NT2/D1 (cell line): ENCODE measurements around the gene DSCAM.

Source experiments
- DNase-seq: peaks from one replicate; pipeline ENCODE4 v3.0.0-alpha.2; 2011; ENCODE audit warnings: low read depth, low spot score
- H3K27me3 ChIP-seq: 2 replicates; pipeline ENCODE4 v1.6.0; 2011; ENCODE audit warnings: mild to moderate bottlenecking; ENCODE audit not compliant: insufficient read length, insufficient read depth
- H3K36me3 ChIP-seq: 2 replicates; pipeline ENCODE4 v1.6.1; 2011; ENCODE audit warnings: mild to moderate bottlenecking, low read length, mixed read lengths; ENCODE audit not compliant: insufficient read depth, insufficient read length
- H3K4me1 ChIP-seq: 2 replicates; pipeline ENCODE4 v1.5.1; 2011; ENCODE audit not compliant: insufficient read depth, insufficient read length
- H3K4me3 ChIP-seq: 2 replicates; pipeline ENCODE4 v1.5.1; 2011; ENCODE audit warnings: low read depth; ENCODE audit not compliant: insufficient read length
- H3K9ac ChIP-seq: 2 replicates; pipeline ENCODE4 v1.6.0; 2011; ENCODE audit warnings: low read depth; ENCODE audit not compliant: insufficient read length
- H3K9me3 ChIP-seq: 2 replicates; pipeline ENCODE4 v1.5.1; 2011; ENCODE audit warnings: mild to moderate bottlenecking, low read length; ENCODE audit not compliant: insufficient read depth
- SUZ12 ChIP-seq: IDR thresholded peaks from 2 replicates; pipeline ENCODE4 v1.6.1; 2011; ENCODE audit not compliant: insufficient read length, insufficient read depth; ENCODE audit errors: extremely low read depth
- YY1 ChIP-seq: IDR thresholded peaks from 2 replicates; pipeline ENCODE4 v1.6.1; 2011; ENCODE audit not compliant: insufficient read length, insufficient read depth
- ZNF274 ChIP-seq: IDR thresholded peaks from 2 replicates; pipeline ENCODE4 v1.6.1; 2011; ENCODE audit warnings: mild to moderate bottlenecking, low read depth, low read length

DSCAM gene

GRCh38 chr21:40227096-40227495, 619.9 kb downstream of the DSCAM start:
- Histone ChIP-seq H3K4me1 (no peaks in the 10 kb centered on the region), H3K27me3 (no peaks in the 10 kb centered on the region), H3K4me3 (no peak overlapping the region), H3K9me3 (no peaks in the 10 kb centered on the region), H3K36me3 (no peaks in the 10 kb centered on the region), H3K9ac (no peak overlapping the region)
- no peak for TF ChIP-seq SUZ12
- TF ChIP-seq YY1: no peak
- TF ChIP-seq ZNF274: no peak
- no peak for DNase-seq

GRCh38 chr21:40215941-40216340, 631.0 kb downstream of the DSCAM start:
- Histone ChIP-seq H3K4me1 (no peaks in the 10 kb centered on the region), H3K9me3 (no peaks in the 10 kb centered on the region), H3K4me3 (no peak overlapping the region), H3K27me3 (no peaks in the 10 kb centered on the region), H3K36me3 (no peaks in the 10 kb centered on the region), H3K9ac (no peak overlapping the region)
- DNase-seq: no peak
- TF ChIP-seq SUZ12 (no peak), ZNF274 (no peak), YY1 (no peak)

- Histone ChIP-seq H3K4me1 (no peaks in the 10 kb centered on the region), H3K9me3 (no peaks in the 10 kb centered on the region), H3K27me3 (no peaks in the 10 kb centered on the region), H3K9ac (no peak overlapping the region), H3K36me3 (no peaks in the 10 kb centered on the region), H3K4me3 (no peak overlapping the region)
- TF ChIP-seq SUZ12 (no peak), YY1 (no peak), ZNF274 (no peak)
- no peak for DNase-seq
Measured at GRCh38 chr21:40210251-40210650, 636.7 kb downstream of the DSCAM start.

- Histone ChIP-seq H3K36me3 (no peaks in the 10 kb centered on the region), H3K4me1 (no peaks in the 10 kb centered on the region), H3K9ac (no peak overlapping the region), H3K27me3 (no peaks in the 10 kb centered on the region), H3K9me3 (no peaks in the 10 kb centered on the region), H3K4me3 (no peak overlapping the region)
- no peak for DNase-seq
- no peak for TF ChIP-seq ZNF274
- TF ChIP-seq YY1: no peak
- TF ChIP-seq SUZ12: no peak
Measured at GRCh38 chr21:40208948-40209345, 638.0 kb downstream of the DSCAM start.

GRCh38 chr21:40208206-40208947, 638.6 kb downstream of the DSCAM start:
- H3K27me3 ChIP-seq: no peaks in the 10 kb centered on the region
- no peak for DNase-seq
- no peak overlapping the region for H3K4me3 ChIP-seq
- H3K9me3 ChIP-seq: no peaks in the 10 kb centered on the region
- H3K4me1 ChIP-seq: no peaks in the 10 kb centered on the region
- TF ChIP-seq YY1 (no peak), ZNF274 (no peak), SUZ12 (no peak)
- H3K36me3 ChIP-seq: no peaks in the 10 kb centered on the region
- no peak overlapping the region for H3K9ac ChIP-seq

- Histone ChIP-seq H3K27me3 (no peaks in the 10 kb centered on the region), H3K9ac (no peak overlapping the region), H3K4me3 (no peak overlapping the region), H3K4me1 (peaks cover 4% of the 10 kb centered on the region), H3K9me3 (no peaks in the 10 kb centered on the region; the same call in 1 of the 2 replicates), H3K36me3 (no peaks in the 10 kb centered on the region)
- TF ChIP-seq YY1 (no peak), ZNF274 (no peak), SUZ12 (no peak)
- DNase-seq: no peak
Measured at GRCh38 chr21:40200946-40201345, 646.0 kb downstream of the DSCAM start.

- TF ChIP-seq ZNF274: no peak
- TF ChIP-seq SUZ12: no peak
- TF ChIP-seq YY1: no peak
- no peak for DNase-seq
- H3K27me3 ChIP-seq: no peaks in the 10 kb centered on the region
- no peaks in the 10 kb centered on the region for H3K36me3 ChIP-seq
- peaks cover 4% of the 10 kb centered on the region for H3K4me1 ChIP-seq
- H3K9me3 ChIP-seq: no peaks in the 10 kb centered on the region; the same call in 1 of the 2 replicates
- no peak overlapping the region for H3K4me3 ChIP-seq
- H3K9ac ChIP-seq: no peak overlapping the region
Measured at GRCh38 chr21:40200126-40200525, 646.8 kb downstream of the DSCAM start.
